Spleen (tissue), 7 donors: ENCODE results near the gene PRRX2.

Experiments used
- CTCF ChIP-seq, 11 experiments: fragments of 200-600 bp in 7 of 11; fragments of 450-650 bp in 4 of 11; sonication (generic) in 4 of 11; IDR thresholded peaks in 8 of 11; conservative IDR thresholded peaks in 3 of 11; 1 replicate in 7 of 11; 2 replicates in 4 of 11; pipeline versions ENCODE4 v1.4.0 to v1.8.0; 2016 to 2021; ENCODE audit warnings: antibody characterized with exemption in 11 of 11, inconsistent platforms in 4 of 11, mild to moderate bottlenecking in 1 of 11
- POLR2AphosphoS5 ChIP-seq, 3 donors: sonication (generic); formaldehyde crosslinking; IDR thresholded peaks; one replicate each; pipeline ENCODE4 v1.5.1; 2017; ENCODE audit warnings: antibody characterized with exemption in 3 of 3
- donor health status: DM: no; HTN: no; CAD: no; lungs with moderate emphysema.
- donor health status: DM: no; HTN: no; CAD: no.
- donor health status: DM: no; HTN: no; CAD: no.

- TF ChIP-seq POLR2AphosphoS5 (IDR thresholded peaks at IDR 0.05), result no peak
- no peak for TF ChIP-seq CTCF (IDR thresholded peaks at IDR 0.05 in 8 of 11, conservative IDR thresholded peaks at IDR 0.05 in 3 of 11)
Observed at GRCh38 chr9:129646654-129647053, 18.8 kb upstream of the PRRX2 start.
